Measurements from ENCODE around the gene IFITM5. TPM values are rescaled to one million over a fixed set of nuclear protein-coding genes. Genes with fewer than 3 reads are reported as not detected.

IFITM5 gene
- total RNA-seq (ENCODE audit: low replicate concordance) = not detected in 2 replicates

DNA sequence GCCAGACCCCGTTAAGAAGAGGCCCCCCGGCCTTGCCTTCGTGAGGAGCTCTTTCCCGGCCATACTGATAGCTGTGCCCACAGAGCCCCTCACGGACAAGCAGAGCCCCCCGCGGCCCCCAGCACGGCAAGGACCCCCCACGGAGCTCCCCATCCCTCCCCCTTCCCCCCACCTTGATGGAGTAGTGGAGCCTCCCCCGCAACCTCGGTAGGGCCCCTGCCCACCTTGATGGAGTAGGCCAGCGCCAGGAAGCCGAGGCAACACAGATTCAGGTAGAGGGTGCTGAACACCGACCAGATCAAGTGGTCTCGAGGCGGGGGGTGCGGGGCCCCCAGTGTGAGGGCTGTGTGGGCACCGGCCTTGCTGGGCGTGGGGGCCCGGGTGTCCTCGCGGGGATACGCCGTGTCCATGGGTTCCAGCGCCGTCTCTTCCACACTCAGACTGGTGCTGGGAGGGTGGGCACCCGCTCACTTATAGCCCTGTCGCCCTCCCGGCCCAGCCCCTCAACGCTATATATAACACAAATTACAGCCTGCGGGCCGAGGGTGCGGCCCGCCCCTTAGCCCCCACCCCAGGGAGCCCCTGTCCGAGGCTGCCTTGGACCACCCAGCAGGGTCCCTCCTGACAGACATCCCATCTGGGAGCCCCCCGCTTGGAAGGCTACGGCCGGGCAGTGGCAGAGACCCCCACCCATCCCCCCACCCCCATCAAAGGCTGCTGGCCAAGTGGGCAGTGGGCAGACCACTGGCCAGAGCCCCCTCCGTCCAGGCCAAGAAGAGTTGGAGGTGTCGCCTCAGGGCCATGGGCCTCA, at the start of gene IFITM5:
IFITM5 (minus strand) TSS at position 446 of the 811 bp plus-strand sequence; CDS start at position 410, 36 bp downstream.

DNA sequence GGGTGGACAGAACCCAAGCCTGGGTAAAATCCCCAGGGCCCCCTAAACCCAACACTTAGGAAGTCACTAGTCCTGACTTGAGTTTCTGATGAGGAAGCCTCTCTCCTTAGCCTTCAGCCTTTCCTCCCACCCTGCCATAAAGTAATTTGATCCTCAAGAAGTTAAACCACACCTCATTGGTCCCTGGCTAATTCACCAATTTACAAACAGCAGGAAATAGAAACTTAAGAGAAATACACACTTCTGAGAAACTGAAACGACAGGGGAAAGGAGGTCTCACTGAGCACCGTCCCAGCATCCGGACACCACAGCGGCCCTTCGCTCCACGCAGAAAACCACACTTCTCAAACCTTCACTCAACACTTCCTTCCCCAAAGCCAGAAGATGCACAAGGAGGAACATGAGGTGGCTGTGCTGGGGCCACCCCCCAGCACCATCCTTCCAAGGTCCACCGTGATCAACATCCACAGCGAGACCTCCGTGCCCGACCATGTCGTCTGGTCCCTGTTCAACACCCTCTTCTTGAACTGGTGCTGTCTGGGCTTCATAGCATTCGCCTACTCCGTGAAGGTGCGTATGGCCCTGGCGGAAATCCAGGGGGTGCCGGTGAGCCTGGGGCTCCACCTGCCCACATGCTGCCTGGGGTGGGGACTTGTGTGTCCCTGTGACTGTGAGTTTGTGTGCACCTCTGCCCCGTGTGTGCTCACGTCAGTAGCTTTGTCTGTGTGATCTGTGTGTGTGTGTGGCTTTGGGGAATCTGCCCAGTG, 14.6 kb upstream of the IFITM5 start, which contains the start of gene IFITM1:
IFITM1 (plus strand) TSS at position 254 of the 767 bp plus-strand sequence; CDS start at position 385, 131 bp downstream.

DNA sequence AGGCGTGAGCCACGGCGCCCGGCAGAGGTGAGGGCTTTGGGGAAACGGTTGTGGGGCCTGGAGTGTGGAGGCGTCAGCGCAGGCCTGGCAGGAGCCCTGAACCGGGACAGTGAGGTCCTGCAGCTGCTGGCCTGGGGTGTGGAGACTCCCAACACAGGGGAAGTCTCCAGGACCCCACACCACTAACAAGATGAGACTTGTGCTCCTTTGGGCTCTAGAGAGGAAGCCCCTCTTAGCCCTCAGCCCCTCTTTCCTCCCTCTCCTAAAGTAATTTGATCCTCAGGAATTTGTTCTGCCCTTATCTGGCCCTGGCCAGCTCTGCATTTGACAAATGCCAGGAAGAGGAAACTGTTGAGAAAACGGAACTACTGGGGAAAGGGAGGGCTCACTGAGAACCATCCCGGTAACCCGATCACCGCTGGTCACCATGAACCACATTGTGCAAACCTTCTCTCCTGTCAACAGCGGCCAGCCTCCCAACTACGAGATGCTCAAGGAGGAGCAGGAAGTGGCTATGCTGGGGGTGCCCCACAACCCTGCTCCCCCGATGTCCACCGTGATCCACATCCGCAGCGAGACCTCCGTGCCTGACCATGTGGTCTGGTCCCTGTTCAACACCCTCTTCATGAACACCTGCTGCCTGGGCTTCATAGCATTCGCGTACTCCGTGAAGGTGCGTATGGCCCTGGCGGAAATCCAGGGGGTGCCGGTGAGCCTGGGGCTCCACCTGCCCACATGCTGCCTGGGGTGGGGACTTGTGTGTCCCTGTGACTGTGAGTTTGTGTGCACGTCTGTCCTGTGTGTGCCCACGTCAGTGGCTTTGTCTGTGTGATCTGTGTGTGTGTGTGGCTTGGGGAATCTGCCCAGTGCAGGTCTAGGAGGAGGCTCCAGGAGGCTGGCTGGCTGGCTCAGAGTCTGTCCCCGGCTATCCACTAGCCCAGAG, 8.7 kb upstream of the IFITM5 start, which contains the start of gene IFITM2:
IFITM2 (plus strand) TSS at position 51 of the 943 bp plus-strand sequence; CDS start at position 428, 377 bp downstream.

DNA sequence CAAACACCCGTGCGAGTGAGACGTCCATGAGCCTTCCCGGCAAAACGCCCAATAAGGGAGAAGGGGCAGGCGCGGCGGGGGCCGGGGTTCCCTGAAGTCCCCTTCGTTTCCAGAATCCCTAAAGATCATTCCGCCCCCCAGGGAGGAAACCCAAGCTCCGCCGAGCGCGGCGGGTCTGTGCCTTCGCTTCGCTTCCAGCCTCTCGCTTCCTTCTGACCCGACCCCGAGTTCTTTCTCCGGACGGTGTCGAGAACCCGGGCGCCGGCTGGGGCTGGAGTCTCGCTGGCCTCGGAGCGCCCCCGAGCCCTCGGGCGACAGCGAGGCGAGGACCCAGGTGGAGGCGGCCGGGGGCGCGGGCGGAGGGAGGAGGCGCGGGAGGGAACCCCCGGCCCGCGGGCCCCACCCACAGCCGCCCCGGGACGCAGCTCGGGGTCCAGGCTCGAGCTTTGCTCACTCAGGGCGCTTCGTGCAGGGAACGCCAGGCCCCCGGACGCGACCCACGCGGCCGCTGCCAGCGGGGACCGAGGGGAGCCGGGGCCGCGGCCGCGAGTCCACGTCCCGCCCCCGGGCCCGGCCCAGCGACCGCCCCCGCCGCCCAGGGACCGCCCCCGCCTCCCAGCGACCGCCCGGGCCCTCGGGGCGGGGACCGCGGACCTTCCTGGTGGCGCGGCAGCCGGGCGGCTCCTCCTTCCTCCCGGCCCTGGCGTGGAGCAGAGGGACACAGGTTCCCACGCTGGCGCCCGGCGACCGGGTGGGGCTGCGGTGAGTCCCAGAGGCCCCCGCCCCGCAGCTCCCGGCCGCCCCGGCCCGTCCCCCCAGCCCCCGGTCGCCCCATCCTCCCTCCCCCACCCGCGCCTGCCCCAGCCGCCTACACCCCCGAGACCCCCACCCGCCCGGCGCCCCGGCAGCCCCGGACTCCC, 10.6 kb downstream of the IFITM5 start, which contains the start of gene PGGHG:
PGGHG (plus strand) TSS at position 649 of the 920 bp plus-strand sequence. CDS start 691 bp downstream, outside the sequence.

DNA sequence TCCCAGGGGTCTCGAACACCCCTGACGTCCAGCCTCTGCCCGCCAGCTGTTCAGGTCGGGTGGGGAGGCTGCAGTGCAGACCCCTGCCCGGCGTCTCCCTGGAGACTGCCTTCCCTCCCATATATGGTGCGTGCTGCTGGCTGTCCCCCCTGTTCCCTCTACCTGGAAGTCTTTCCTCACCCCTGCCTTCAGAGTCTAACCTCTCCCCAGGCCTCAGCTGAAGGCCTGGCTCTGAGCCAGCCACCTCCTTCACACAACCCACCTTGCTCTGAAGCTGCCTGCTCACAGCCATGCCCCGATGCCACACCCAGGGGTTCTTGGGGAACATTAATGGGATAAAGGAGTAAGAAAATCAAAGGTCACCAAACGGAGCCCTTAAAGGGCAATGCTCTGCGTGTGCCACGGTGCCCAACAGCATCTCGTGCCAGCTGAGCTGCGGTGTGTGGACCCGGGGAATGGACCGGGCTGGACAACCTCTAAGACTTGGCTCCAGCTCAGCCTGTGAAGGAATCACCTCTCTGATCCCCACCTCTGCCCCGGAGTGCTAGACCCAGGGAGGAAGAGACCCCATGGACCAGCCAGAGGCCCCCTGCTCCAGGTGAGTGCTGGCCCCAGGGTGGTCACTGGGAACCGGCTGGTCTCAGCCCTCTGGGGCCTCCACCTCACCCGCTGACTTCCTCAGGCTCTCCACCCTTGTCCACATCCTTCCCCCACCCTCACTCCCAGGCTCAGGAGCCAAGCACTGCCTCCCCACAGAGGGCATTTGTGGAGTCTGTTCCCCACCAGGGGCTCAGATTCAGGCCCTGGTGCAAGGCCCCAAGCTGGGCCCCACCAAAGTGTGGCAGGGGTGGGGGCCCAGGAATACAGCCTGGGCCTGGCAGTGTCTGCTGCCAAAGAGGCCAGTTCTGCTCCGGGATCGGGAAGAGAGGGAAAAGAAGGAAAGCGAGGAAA, 21.1 kb downstream of the IFITM5 start, which contains the start of gene NLRP6:
NLRP6 (plus strand) TSS at position 407 of the 951 bp plus-strand sequence; CDS start at position 570, 163 bp downstream.

Other genes starting within 250 kb of the IFITM5 start
- gene SCGB1C1, start 106.4 kb downstream of the IFITM5 start, total RNA-seq (ENCODE audit: low replicate concordance) = not detected in 2 replicates
- 17.9 and 26.1 TPM in 2 replicates for gene BET1L, start 92.1 kb downstream of the IFITM5 start, total RNA-seq (ENCODE audit: low replicate concordance)
- gene RIC8A, start 91.8 kb downstream of the IFITM5 start, total RNA-seq (ENCODE audit: low replicate concordance) = 185 and 189 TPM in 2 replicates
- 7.4 and 8.7 TPM in 2 replicates for gene SIRT3, start 63.2 kb downstream of the IFITM5 start, total RNA-seq (ENCODE audit: low replicate concordance)
- 74.6 and 196 TPM in 2 replicates for gene PSMD13, start 62.5 kb downstream of the IFITM5 start, total RNA-seq (ENCODE audit: low replicate concordance)
- gene NLRP6, start 21.1 kb downstream of the IFITM5 start, total RNA-seq (ENCODE audit: low replicate concordance) = not detected in 2 replicates
- 8.8 and 12.3 TPM in 2 replicates for gene PGGHG, start 10.4 kb downstream of the IFITM5 start, total RNA-seq (ENCODE audit: low replicate concordance)
- gene IFITM2, start 8.3 kb upstream of the IFITM5 start, total RNA-seq (ENCODE audit: low replicate concordance) = 63.3 and 214 TPM in 2 replicates
- gene IFITM1, start 14.5 kb upstream of the IFITM5 start, total RNA-seq (ENCODE audit: low replicate concordance) = 12.6 and 143 TPM in 2 replicates
- 74.6 and 147 TPM in 2 replicates for gene IFITM3, start 21.3 kb upstream of the IFITM5 start, total RNA-seq (ENCODE audit: low replicate concordance)
- gene B4GALNT4, start 70.0 kb upstream of the IFITM5 start, total RNA-seq (ENCODE audit: low replicate concordance) = 1.1 and 2.8 TPM in 2 replicates
- 0.12 and 0.60 TPM in 2 replicates for gene PKP3, start 94.7 kb upstream of the IFITM5 start, total RNA-seq (ENCODE audit: low replicate concordance)
- 5.7 and 17.8 TPM in 2 replicates for gene SIGIRR, start 115.5 kb upstream of the IFITM5 start, total RNA-seq (ENCODE audit: low replicate concordance)
- gene ANO9, start 142.5 kb upstream of the IFITM5 start, total RNA-seq (ENCODE audit: low replicate concordance) = not detected in 2 replicates
- 26.9 and 49.1 TPM in 2 replicates for gene PTDSS2, start 150.8 kb upstream of the IFITM5 start, total RNA-seq (ENCODE audit: low replicate concordance)
- 372 and 844 TPM in 2 replicates for gene RNH1, start 207.7 kb upstream of the IFITM5 start, total RNA-seq (ENCODE audit: low replicate concordance)
- gene HRAS, start 236.1 kb upstream of the IFITM5 start, total RNA-seq (ENCODE audit: low replicate concordance) = 84.7 and 112 TPM in 2 replicates
- 0.23 TPM in 2 replicates for gene LRRC56, start 238.0 kb upstream of the IFITM5 start, total RNA-seq (ENCODE audit: low replicate concordance)